Activated T-helper 17 cell treated with anti-CD3 and anti-CD28 coated beads, Interleukin-2, amount 50 U/mL, for 72 hours (primary cell): Measurements from ENCODE around the gene CLDN1. TPM values are rescaled to one million over a fixed set of nuclear protein-coding genes. Genes with fewer than 3 reads are reported as not detected.
"Not testable (repeated sequence)": the region's sequence is repeated elsewhere in the genome, so short reads cannot be mapped to it uniquely, and the experiment has no call there.

Experiments
- ATAC-seq: fragments of 150-1000 bp; cut with Tn5 transposase; replicated peaks from 2 replicates; pipeline ENCODE4 v1.10.0; 2021; ENCODE audit warnings: mild to moderate bottlenecking, moderate library complexity
- H3K27ac Mint-ChIP-seq: one replicate; pipeline ENCODE4 v1.8.0; 2022; ENCODE audit warnings: mixed read lengths
- H3K27me3 Mint-ChIP-seq: one replicate; pipeline ENCODE4 v1.8.0; 2022; ENCODE audit warnings: mixed read lengths
- H3K36me3 Mint-ChIP-seq: one replicate; pipeline ENCODE4 v1.8.0; 2022; ENCODE audit warnings: low read depth, mild to moderate bottlenecking, mixed read lengths
- H3K4me1 Mint-ChIP-seq: one replicate; pipeline ENCODE4 v1.8.0; 2022; ENCODE audit warnings: mixed read lengths
- H3K4me3 Mint-ChIP-seq: one replicate; pipeline ENCODE4 v1.8.0; 2022; ENCODE audit warnings: mild to moderate bottlenecking, mixed read lengths
- H3K9me3 Mint-ChIP-seq: one replicate; pipeline ENCODE4 v1.8.0; 2022; ENCODE audit warnings: mixed read lengths
- total RNA-seq, 2 donors: library from RNA; stranded (reverse); gene quantifications; one replicate each; pipeline ENCODE4 v1.2.3, GENCODE V29; 2022

Gene CLDN1
- total RNA-seq, 2 donors from 2014 or later, result 0.11 to 0.61 TPM

- peaks cover 3% of the 10 kb centered on the region for H3K27me3 Mint-ChIP-seq
- ATAC-seq, result no peak
- no peaks in the 10 kb centered on the region for H3K36me3 Mint-ChIP-seq
- no peak overlapping the region for H3K4me3 Mint-ChIP-seq
- H3K9me3 Mint-ChIP-seq, result peaks cover 5% of the 10 kb centered on the region
- H3K4me1 Mint-ChIP-seq, result no peaks in the 10 kb centered on the region
- H3K27ac Mint-ChIP-seq, result no peak overlapping the region
Measured at GRCh38 chr3:190291994-190292584, 30.2 kb downstream of the CLDN1 start.

DNA sequence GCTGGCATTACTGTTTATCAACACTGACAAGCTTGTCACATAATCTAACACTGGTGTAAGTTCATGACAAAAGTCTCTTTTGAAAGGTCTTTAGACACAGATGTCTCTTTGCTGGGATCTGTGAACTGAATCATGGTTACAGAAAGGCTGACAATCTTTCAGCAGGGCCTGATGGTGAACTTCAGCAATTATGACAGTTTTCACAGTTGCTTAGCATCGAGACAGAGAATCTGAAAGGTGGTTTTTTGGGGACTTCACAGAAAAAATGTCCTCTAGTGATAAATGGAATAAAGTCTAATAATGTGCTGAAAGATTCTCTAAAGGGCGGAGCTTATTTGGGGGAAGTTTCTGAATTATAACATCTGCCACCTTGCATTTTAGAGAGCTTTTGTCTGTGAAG is 32.3 kb downstream of the CLDN1 start:
- peaks cover 3% of the 10 kb centered on the region for H3K27me3 Mint-ChIP-seq
- H3K4me3 Mint-ChIP-seq, result no peak overlapping the region

DNA sequence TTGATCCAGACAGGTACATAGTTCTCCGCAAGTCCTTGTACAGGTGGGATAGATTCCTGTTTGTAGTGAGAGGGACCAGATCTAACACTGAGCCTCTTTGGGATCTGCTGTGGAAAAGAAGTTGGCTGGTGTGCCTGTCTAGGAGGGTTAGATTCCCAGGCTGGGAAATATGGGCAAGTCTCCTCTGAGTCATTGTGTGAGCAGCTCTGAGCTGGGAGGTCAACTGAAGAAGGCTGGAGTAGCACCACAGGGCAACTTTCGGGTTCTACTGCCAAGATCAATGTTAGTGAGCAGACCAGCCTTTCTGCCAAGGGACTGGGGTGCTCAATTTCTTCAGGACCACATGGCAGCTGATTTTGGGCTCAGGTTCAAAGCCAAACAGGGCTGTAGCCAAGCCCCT is 33.4 kb downstream of the CLDN1 start:
- no peaks in the 10 kb centered on the region for H3K36me3 Mint-ChIP-seq
- H3K9me3 Mint-ChIP-seq, result peaks cover 10% of the 10 kb centered on the region
- H3K27ac Mint-ChIP-seq, result no peak overlapping the region
- ATAC-seq, result no peak
- no peak overlapping the region for H3K4me3 Mint-ChIP-seq
- peaks cover 3% of the 10 kb centered on the region for H3K27me3 Mint-ChIP-seq
- H3K4me1 Mint-ChIP-seq, result no peaks in the 10 kb centered on the region

More for the DNA sequence above, 32.3 kb downstream of the CLDN1 start:
- ATAC-seq, result no peak
- no peaks in the 10 kb centered on the region for H3K36me3 Mint-ChIP-seq
- peaks cover 10% of the 10 kb centered on the region for H3K9me3 Mint-ChIP-seq
- no peak overlapping the region for H3K27ac Mint-ChIP-seq
- H3K4me1 Mint-ChIP-seq, result no peaks in the 10 kb centered on the region

DNA sequence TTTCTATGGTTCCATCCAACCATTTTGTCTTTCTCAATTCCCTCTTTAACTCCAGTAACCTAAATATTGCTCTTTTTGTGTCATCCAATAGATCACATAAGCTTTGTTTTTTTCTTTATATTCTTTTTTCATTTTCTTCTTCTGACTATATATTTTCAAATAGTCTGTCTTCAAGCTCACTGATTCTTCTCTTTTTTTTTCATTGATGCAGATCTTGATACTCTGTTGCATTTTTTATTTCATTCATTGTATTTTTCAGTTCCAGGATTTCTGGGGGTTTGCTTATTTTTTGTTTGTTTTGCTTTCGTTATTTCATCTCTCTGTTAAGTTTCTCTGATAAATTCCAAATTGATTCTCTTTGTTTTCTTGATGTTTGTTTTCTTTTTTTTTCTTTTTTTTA is 36.2 kb downstream of the CLDN1 start:
- Mint-ChIP-seq H3K4me1 (no peaks in the 10 kb centered on the region), H3K27ac (no peak overlapping the region), H3K9me3 (peaks cover 5% of the 10 kb centered on the region), H3K27me3 (no peaks in the 10 kb centered on the region), H3K4me3 (no peak overlapping the region), H3K36me3 (no peaks in the 10 kb centered on the region)
- ATAC-seq, result no peak

GRCh38 chr3:190281308-190282051 is 40.8 kb downstream of the CLDN1 start:
- no peaks in the 10 kb centered on the region for H3K4me1 Mint-ChIP-seq
- ATAC-seq, result no peak
- peaks cover 5% of the 10 kb centered on the region for H3K9me3 Mint-ChIP-seq
- no peak overlapping the region for H3K27ac Mint-ChIP-seq
- H3K4me3 Mint-ChIP-seq, result no peak overlapping the region
- H3K27me3 Mint-ChIP-seq, result peaks cover 4% of the 10 kb centered on the region
- H3K36me3 Mint-ChIP-seq, result no peaks in the 10 kb centered on the region

DNA sequence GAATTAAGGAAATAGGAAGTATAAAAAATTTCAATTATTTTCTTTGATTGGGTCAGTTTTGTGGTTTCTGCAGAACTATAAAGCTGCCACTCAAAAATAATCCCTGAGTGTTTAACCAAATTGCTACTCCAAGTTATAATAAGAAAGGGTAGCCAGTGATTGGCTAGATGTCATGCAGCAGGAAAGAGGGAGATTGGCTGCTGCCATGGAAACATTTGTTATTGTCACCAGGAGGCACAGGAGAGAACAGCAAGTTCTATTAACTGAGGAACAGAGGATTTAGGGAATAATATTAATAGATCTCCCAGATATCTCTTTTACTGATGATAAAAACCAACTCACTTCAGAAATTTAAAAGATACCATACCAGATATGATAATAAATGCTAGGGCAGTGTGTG is 42.6 kb downstream of the CLDN1 start:
- H3K36me3 Mint-ChIP-seq, result no peaks in the 10 kb centered on the region
- H3K9me3 Mint-ChIP-seq, result no peaks in the 10 kb centered on the region
- no peak overlapping the region for H3K4me3 Mint-ChIP-seq
- no peak for ATAC-seq
- no peaks in the 10 kb centered on the region for H3K4me1 Mint-ChIP-seq
- H3K27me3 Mint-ChIP-seq, result peaks cover 4% of the 10 kb centered on the region
- no peak overlapping the region for H3K27ac Mint-ChIP-seq

DNA sequence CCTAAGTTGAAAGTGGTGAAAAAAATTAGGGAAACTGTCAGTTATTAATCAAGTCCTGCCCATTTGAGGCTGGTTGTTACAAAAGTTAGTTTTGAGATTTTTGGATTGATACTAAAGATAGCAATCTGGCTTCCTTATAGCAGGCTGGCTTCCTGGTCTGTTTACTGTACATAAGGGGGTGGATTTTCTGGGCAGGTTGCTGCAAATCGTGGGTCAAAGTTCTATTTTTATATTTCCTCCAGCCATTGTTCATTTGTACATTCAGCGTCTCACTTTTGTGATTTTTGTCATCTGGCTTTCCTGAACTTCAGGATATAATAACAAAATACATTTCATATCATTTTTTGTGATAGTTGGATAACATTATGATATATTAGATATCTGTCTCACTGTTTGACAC is 49.5 kb downstream of the CLDN1 start:
- Mint-ChIP-seq H3K4me3 (no peak overlapping the region), H3K4me1 (no peaks in the 10 kb centered on the region), H3K9me3 (peaks cover 4% of the 10 kb centered on the region), H3K27ac (no peak overlapping the region), H3K27me3 (peaks cover 7% of the 10 kb centered on the region), H3K36me3 (no peaks in the 10 kb centered on the region)
- no peak for ATAC-seq

GRCh38 chr3:190269101-190269500 is 53.1 kb downstream of the CLDN1 start:
- Mint-ChIP-seq H3K4me3 (no peak overlapping the region), H3K4me1 (no peaks in the 10 kb centered on the region), H3K27me3 (peaks cover 12% of the 10 kb centered on the region), H3K36me3 (no peaks in the 10 kb centered on the region), H3K9me3 (peaks cover 4% of the 10 kb centered on the region), H3K27ac (no peak overlapping the region)
- no peak for ATAC-seq

DNA sequence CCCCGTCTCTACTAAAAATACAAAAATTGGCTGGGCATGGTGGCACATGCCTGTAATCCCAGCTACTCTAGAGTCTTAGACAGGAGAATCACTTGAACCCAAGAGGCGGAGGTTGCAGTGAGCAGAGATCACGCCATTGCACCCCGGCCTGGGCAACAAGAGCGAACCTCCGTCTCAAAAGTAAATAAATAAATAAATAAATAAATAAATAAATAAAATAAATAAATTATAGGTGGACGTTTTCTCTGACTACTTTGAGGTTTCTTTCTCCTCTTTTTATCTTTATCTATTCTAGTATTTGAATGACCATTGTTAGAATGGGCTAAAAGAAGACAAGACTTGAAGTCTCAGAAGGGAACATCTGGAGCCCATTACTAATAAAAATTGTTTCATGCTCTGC is 54.8 kb downstream of the CLDN1 start:
- not testable (repeated sequence) for H3K4me1 Mint-ChIP-seq, H3K4me3 Mint-ChIP-seq, H3K9me3 Mint-ChIP-seq, H3K27ac Mint-ChIP-seq, H3K36me3 Mint-ChIP-seq, ATAC-seq
- H3K27me3 Mint-ChIP-seq, result peaks cover 12% of the 10 kb centered on the region

DNA sequence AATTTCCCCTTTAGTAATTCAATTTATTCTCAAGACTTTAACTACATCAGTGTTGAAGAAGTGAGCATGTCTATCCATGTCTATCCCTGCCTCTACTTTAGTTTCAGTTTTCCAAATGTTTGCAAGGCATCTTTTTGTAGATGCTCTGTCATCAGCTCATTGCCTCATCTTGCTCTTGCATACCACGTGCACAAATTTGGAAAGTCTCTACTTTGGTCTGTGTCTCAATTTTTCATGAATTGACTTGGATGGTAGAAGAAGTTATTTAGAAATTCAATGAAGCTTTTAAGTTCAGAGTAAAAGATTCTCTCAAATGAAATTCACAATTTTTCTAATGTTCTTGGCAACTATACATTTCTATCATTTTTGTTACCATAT is 55.3 kb downstream of the CLDN1 start:
- no peak for ATAC-seq
- Mint-ChIP-seq H3K9me3 (peaks cover 4% of the 10 kb centered on the region), H3K4me1 (no peaks in the 10 kb centered on the region), H3K27ac (no peak overlapping the region), H3K36me3 (no peaks in the 10 kb centered on the region), H3K27me3 (peaks cover 13% of the 10 kb centered on the region), H3K4me3 (no peak overlapping the region)

DNA sequence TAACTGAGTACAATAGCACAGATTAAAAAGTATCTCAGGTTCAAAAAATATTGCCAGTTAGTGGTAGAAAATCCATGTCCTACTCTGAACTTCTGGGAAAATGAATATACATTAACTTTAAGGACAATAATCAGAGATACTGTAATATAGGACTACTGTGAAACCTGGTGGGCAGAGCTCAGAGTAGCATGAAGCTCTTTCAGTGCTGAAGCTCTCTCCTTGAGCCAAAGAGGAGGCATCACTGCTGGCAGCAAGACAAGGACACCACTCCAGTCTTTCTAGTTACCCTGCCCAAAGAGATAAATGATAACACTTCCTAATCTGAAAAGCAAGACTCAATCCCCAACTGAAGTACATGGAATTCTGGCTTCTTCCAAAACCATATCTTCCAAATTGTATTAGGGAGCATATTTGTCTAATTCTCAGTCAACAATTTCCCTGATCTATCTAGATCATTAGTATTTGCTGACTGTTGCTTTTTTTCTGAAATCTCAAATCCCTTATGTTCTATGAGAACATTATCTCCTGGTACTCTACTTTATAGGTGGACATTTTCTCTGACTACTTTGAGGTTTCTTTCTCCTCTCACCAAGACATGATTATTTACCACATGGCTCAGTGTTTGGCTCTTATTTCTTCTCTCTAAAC is 55.9 kb downstream of the CLDN1 start:
- Mint-ChIP-seq H3K4me3 (no peak overlapping the region), H3K36me3 (no peaks in the 10 kb centered on the region), H3K4me1 (no peaks in the 10 kb centered on the region), H3K27me3 (peaks cover 18% of the 10 kb centered on the region), H3K27ac (no peak overlapping the region), H3K9me3 (peaks cover 4% of the 10 kb centered on the region)
- ATAC-seq, result no peak

- no peaks in the 10 kb centered on the region for H3K4me1 Mint-ChIP-seq
- no peaks in the 10 kb centered on the region for H3K36me3 Mint-ChIP-seq
- peaks cover 19% of the 10 kb centered on the region for H3K27me3 Mint-ChIP-seq
- no peak for ATAC-seq
- H3K9me3 Mint-ChIP-seq, result peaks cover 4% of the 10 kb centered on the region
- H3K27ac Mint-ChIP-seq, result no peak overlapping the region
- no peak overlapping the region for H3K4me3 Mint-ChIP-seq
Measured at GRCh38 chr3:190265796-190266195, 56.5 kb downstream of the CLDN1 start.

DNA sequence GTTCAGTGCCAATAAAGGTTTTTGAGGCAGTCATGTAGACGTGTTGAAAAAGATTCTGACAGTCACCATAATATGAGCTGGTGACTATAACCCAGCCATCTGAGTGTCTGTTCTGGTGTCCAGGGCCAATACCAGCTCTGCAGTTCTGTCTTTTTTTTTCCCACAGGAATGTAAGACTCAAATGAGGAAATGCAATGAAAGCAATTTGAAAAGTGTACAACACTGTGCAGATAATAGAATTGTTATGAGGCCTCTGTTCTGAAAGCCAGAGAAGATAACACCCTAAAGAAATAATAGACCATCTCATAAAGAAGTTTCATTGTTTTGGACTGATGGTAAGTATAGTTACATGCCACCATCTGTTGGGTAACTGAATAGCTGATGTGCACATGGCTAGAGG is 57.1 kb downstream of the CLDN1 start:
- Mint-ChIP-seq H3K4me1 (no peaks in the 10 kb centered on the region), H3K4me3 (no peak overlapping the region), H3K27ac (no peak overlapping the region), H3K27me3 (peaks cover 24% of the 10 kb centered on the region), H3K9me3 (peaks cover 4% of the 10 kb centered on the region), H3K36me3 (no peaks in the 10 kb centered on the region)
- no peak for ATAC-seq

DNA sequence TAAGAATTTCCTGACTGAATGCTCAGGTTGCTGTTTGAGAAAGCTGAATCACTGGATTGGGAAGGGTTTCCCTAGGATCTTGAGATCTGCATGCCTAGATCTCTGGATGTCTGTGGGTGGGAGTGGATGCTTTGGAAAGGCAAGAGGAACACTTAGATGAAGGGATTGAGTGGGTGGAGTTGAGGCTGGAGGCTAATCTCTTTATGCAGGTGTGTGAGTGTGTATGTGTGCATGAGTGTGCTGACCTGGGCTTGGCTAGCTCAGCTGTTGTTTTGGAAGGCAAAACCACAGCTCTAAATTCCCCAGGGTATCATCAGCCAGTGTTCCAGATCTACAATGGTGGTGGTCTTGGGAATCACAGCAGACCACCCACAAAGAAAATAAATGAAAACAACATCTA is 60.5 kb downstream of the CLDN1 start:
- H3K4me1 Mint-ChIP-seq, result no peaks in the 10 kb centered on the region
- H3K9me3 Mint-ChIP-seq, result no peaks in the 10 kb centered on the region
- H3K4me3 Mint-ChIP-seq, result no peak overlapping the region
- H3K36me3 Mint-ChIP-seq, result no peaks in the 10 kb centered on the region
- ATAC-seq, result no peak
- peaks cover 18% of the 10 kb centered on the region for H3K27me3 Mint-ChIP-seq
- no peak overlapping the region for H3K27ac Mint-ChIP-seq

- Mint-ChIP-seq H3K9me3 (no peaks in the 10 kb centered on the region), H3K27me3 (peaks cover 15% of the 10 kb centered on the region), H3K4me3 (no peak overlapping the region), H3K4me1 (no peaks in the 10 kb centered on the region), H3K27ac (no peak overlapping the region), H3K36me3 (no peaks in the 10 kb centered on the region)
- no peak for ATAC-seq
Measured at GRCh38 chr3:190261015-190261414, 61.2 kb downstream of the CLDN1 start.
